ENCODE data around the gene SART3.
"Not testable (repeated sequence)": the region's sequence is repeated elsewhere in the genome, so short reads cannot be mapped to it uniquely, and the experiment has no call there.

SART3 gene

GRCh38 chr12:108487029-108487428 lies 73.9 kb downstream of the SART3 start:
- DNase-seq (ENCODE audit: low read depth) = not testable (repeated sequence)

DNA sequence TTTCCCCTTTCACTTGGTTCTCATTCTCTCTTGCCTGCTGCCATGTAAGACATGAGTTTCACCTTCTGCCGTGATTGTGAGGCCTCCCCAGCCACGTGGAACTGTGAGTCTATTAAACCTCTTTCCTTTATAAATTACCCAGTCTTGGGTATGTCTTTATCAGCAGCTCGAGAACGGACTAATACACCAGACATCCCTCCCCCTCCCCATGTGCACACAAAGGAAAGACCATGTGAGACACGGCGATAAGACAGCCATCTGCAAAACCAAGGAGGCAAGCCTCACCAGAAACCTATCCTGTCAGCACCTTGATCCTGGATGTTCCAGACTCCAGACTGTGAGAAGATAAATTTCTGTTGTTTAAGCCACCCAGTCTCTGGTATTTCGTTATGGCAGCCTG lies 75.6 kb downstream of the SART3 start:
- DNase-seq (ENCODE audit: low read depth) = not testable (repeated sequence)

DNA sequence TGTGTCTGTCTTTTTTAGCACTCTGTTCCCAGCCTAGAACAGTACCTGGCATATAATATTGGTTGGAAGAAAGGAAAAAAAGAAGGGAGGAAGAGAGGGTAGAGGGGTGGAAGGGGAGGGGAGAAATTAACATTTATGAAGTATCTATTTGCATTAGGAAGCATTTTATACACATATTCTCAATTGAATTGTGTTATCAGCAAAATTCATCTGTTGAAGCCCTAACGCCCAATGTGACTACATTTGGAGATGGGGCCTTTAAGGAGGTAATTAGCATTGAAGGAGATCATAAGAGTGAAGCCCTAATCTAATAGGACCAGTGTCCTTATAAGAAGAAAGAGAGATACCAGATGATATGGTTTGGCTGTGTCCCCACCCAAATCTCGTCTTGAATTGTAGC lies 76.1 kb downstream of the SART3 start:
- no peak for DNase-seq (ENCODE audit: low read depth)

- no peak for DNase-seq (ENCODE audit: low read depth)
Measured at GRCh38 chr12:108484431-108484830, 76.5 kb downstream of the SART3 start.

DNA sequence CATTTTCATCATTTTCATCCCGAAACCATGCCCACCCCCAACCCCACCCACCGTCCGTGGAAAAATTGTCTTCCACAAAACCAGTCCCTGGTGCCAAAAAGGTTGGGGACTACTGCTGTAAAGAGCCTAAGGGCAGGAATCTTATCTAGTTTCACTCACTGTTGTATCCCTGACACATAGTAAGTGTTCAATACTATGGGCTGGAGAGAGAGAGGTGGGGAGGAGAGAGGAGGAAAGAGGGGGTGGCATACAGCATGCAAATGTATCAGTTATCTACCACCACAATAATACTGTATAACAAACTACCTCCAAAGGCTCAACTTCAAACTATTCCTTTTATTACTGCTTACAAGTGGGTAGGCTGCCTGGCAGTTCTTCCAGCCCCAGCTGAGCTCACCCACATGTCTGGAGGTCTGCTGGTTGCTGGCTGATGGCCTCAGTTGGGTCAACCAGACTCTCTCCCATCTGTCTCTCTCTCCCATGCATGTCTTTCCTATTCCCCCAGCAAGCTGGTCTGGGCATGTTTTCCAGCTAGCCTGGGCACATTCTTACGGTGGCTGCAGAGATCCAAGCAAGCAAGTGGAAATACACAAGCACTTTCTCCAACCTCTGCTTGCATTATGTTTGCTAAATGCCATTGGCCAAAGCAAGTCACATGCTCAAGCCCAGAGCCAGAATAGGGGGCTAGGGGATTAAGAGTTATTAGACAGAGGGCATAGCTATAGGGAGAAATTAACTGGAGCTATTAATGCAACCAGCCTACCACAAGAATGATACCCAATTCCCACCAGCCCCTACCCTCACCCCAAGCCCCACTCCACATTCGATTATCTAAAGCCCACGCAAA lies 77.5 kb downstream of the SART3 start:
- DNase-seq (ENCODE audit: low read depth) = no peak

DNA sequence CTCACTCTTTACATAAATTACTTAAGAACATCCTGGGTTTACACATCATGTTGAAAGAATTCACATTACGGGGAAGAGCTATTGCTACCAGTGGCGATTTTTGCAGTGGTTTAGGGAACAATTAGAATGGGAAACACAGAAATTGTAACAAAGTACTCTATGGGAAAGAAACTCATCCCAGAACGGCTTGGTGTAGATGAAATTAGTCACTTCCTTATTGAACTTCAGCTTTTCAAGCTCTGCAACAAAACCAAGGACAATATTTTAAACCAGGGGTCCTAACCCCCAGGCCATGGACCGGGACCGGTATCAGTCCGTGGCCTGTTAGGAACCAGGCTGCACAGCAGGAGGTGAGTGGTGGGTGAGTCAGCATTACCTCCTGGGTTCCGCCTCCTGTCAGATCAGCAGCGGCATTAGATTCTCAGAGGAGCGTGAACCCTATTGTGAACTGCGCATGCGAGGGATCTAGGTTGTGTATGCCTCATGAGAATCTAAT lies 78.2 kb downstream of the SART3 start:
- DNase-seq (ENCODE audit: low read depth) = no peak

- no peak for DNase-seq (ENCODE audit: low read depth)
Measured at GRCh38 chr12:108479364-108480070, 81.5 kb downstream of the SART3 start.

- DNase-seq (ENCODE audit: low read depth) = no peak
Measured at GRCh38 chr12:108478611-108479206, 82.3 kb downstream of the SART3 start.

- no peak for DNase-seq (ENCODE audit: low read depth)
Measured at GRCh38 chr12:108477881-108478259, 83.1 kb downstream of the SART3 start.

DNA sequence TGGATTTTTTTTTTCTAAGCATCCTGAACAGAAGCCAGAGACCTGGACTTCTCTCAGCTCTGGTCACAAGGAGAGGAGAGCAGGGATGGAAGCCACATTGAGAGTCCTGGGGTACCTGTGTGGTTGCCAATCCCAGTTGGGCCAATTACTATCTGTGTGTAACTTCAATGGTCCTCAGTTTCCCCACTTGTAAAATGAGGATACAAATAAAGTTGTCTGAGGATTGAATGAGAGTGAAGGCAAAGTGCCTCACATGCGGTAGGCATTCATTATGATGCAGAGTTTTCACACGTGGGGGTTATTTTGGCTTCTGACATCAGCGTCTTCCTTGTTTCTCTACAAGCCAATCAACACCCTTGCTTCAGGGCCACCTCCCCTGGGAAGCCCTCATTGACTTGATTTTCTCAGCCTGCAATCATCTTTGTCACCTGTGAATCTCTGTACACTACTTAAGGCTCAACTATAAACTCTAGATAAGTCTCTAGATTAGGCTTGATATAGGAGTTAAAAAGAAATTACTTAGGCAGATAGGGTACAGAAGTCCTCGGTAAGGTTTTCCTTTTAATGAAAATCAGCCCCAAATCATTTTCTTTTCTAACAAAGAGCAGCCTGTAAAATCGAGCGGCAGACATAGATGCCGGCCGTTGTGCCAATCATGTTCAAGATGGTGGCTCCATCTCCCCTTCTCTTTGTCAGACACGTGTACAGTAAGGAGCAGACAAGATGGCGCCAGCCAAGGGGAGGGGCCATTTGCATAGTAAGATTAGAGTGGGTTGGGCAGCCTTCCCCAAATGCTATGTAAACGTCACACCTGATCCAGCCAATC lies 83.7 kb downstream of the SART3 start:
- no peak for DNase-seq (ENCODE audit: low read depth)

GRCh38 chr12:108475396-108475795 lies 85.6 kb downstream of the SART3 start:
- DNase-seq (ENCODE audit: low read depth) = no peak

DNA sequence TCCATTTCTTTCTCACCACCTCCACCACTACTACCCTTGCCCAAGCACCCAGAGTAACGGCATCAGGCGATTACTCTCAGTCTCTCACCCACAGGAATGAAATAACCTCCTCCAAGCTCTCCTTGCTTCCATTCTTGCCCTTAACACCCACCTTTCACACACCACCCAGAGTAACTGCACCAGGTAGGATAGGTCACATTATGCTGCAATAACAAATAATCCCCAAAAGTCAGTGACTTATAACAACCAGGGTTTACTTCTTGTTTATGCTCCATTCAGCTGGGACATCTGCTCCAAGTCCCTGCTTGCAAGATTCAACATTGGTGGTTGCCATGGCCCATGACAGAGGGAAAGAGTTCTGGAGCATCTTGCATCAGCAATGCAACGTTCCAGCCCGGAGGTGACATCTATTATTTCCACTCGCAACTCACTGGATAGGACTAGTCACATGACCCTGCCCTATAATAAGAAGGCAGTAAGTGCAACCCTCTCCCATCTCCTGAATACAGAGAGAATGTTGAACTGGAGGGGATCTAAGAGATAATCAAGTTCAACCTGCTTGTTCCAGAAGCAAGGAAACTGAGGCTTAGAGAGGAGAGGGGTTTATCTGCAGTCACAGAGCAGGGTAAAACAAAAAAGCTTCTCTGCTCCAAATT lies 87.4 kb downstream of the SART3 start:
- DNase-seq (ENCODE audit: low read depth) = no peak
